Measurements from ENCODE around the gene POLE. TPM values are rescaled to one million over a fixed set of nuclear protein-coding genes. Genes with fewer than 3 reads are reported as not detected.

Gene POLE
- total and polyA plus RNA-seq, 10 of the 15 experiments (the other 5 are each of a cell fraction or from before 2014, with no cell fraction given), result 2.3 to 103 (median 37.1) TPM

GRCh38 chr12:132575661-132576060 is 111.5 kb downstream of the POLE start:
- H3K9ac ChIP-seq (ENCODE audit: control insufficient read depth, insufficient read depth, low read length), result no peak overlapping the region
- in situ Hi-C loops (cut with MboI) (no loop called here), intact Hi-C loops (cut with micrococcal nuclease; ENCODE audit: unreplicated experiment) (no loop called here)
- H3K4me1 ChIP-seq (ENCODE audit: control insufficient read depth, insufficient read depth, low read length), result no peaks in the 10 kb centered on the region
- no peaks in the 10 kb centered on the region for H3K27me3 ChIP-seq (replicated peaks in 1 of 2; ENCODE audit: control insufficient read depth in 2 of 2, insufficient read depth in 2 of 2, low read length in 1 of 2)
- H3K4me2 ChIP-seq (ENCODE audit: control insufficient read depth, insufficient read depth), result no peak overlapping the region
- 93% methylated on average over 11 of the region's 11 CpGs for WGBS (ENCODE audit: insufficient coverage, insufficient replicate concordance, low lambda C conversion rate, missing lambda C conversion rate)
- H2AFZ ChIP-seq (ENCODE audit: control insufficient read depth, low read depth, low read length), result no peak overlapping the region
- no TSS peak for BruUV-seq (replicated peaks)
- no peak overlapping the region for H3K27ac ChIP-seq (ENCODE audit: control insufficient read depth, insufficient read depth)
- no peaks in the 10 kb centered on the region for H3K79me2 ChIP-seq (ENCODE audit: control insufficient read depth, insufficient read depth, low read length)
- no peak for FAIRE-seq
- ChIA-PET RAD21 (ENCODE audit: unreplicated experiment) (no interaction called here), SMC1A (ENCODE audit: uncharacterized antibody, unreplicated experiment) (no interaction called here), POLR2A (no interaction called here), CTCF (no interaction called here)
- H4K20me1 ChIP-seq (ENCODE audit: control insufficient read depth, insufficient read depth), result no peaks in the 10 kb centered on the region
- peaks cover 0 to 2% of the 10 kb centered on the region in 2 experiments; a peak in 2 of 4 replicates for H3K36me3 ChIP-seq (ENCODE audit: control insufficient read depth in 2 of 2, insufficient read depth in 2 of 2, low read length in 1 of 2)
- no peaks in the 10 kb centered on the region for H3K9me3 ChIP-seq (replicated peaks; ENCODE audit: control insufficient read depth, insufficient read depth, low read length)
- no peak; the same call in 2 of the 3 replicates for ATAC-seq
- no peak overlapping the region for H3K4me3 ChIP-seq
- DNase-seq (ENCODE audit: low read depth, low spot score), result no peak
- no peak for TF ChIP-seq POLR2AphosphoS2 (IDR thresholded peaks at IDR 0.05; ENCODE audit: low read depth, low read length)
- no peak for TF ChIP-seq NR2C2 (IDR thresholded peaks at IDR 0.05; ENCODE audit: borderline replicate concordance, control insufficient read depth, insufficient read length, low read depth)
- TF ChIP-seq ATF3 (IDR thresholded peaks at IDR 0.05; ENCODE audit: borderline replicate concordance, extremely low read depth, low read depth, low read length), result no peak
- no peak for TF ChIP-seq REST (IDR thresholded peaks at IDR 0.05; ENCODE audit: low read depth, low read length)
- no peak for TF ChIP-seq PRDM15 (CRISPR knock-in tag; IDR thresholded peaks at IDR 0.05)
- TF ChIP-seq SUPT20H (IDR thresholded peaks at IDR 0.05; ENCODE audit: borderline replicate concordance, control insufficient read depth, low read depth, low read length), result no peak
- TF ChIP-seq USF1 (IDR thresholded peaks at IDR 0.05; ENCODE audit: borderline replicate concordance, extremely low read length, insufficient read depth, low read depth, low read length), result no peak
- no peak for TF ChIP-seq PBX3 (IDR thresholded peaks at IDR 0.05; ENCODE audit: insufficient replicate concordance, low read depth, low read length)
- TF ChIP-seq ASH2L (IDR thresholded peaks at IDR 0.05; ENCODE audit: borderline replicate concordance, low read depth), result no peak
- no peak for TF ChIP-seq PKNOX1 (IDR thresholded peaks at IDR 0.05)
- no peak for TF ChIP-seq PAX5 (IDR thresholded peaks at IDR 0.05; ENCODE audit: borderline replicate concordance, low read depth, low read length)
- no peak for TF ChIP-seq ZNF207 (IDR thresholded peaks at IDR 0.05; ENCODE audit: borderline replicate concordance)

Data from GM12878 (cell line).